Karpas-422 (cell line): ENCODE data around the gene FLYWCH2. TPM values are rescaled to one million over a fixed set of nuclear protein-coding genes. Genes with fewer than 3 reads are reported as not detected.

Experiments used
- DNase-seq: peaks from one replicate; pipeline ENCODE4 v3.0.0-alpha.2; 2015
- H2AFZ ChIP-seq: fragments of 200-600 bp; sonication (generic); 2 replicates; pipeline ENCODE4 v1.6.1; 2014; ENCODE audit warnings: antibody characterized with exemption, low read length, mixed read lengths
- H3K27ac ChIP-seq: fragments of 200-600 bp; sonication (generic); 2 replicates; pipeline ENCODE4 v1.5.1; 2014; ENCODE audit warnings: mild to moderate bottlenecking, low read length, moderate library complexity
- H3K27me3 ChIP-seq: fragments of 200-600 bp; sonication (generic); 2 replicates; pipeline ENCODE4 v1.6.1; 2014; ENCODE audit warnings: low read length, mixed read lengths
- H3K36me3 ChIP-seq: fragments of 200-600 bp; sonication (generic); 2 replicates; pipeline ENCODE4 v1.6.1; 2014; ENCODE audit warnings: low read length, mixed read lengths; ENCODE audit not compliant: insufficient read depth
- H3K4me1 ChIP-seq: fragments of 200-600 bp; sonication (generic); 2 replicates; pipeline ENCODE4 v1.6.1; 2014; ENCODE audit warnings: mild to moderate bottlenecking, low read length, mixed read lengths
- H3K4me2 ChIP-seq: fragments of 200-600 bp; sonication (generic); 2 replicates; pipeline ENCODE4 v1.6.1; 2014; ENCODE audit warnings: low read length, low read depth, mild to moderate bottlenecking; ENCODE audit not compliant: poor library complexity, severe bottlenecking
- H3K4me3 ChIP-seq: fragments of 200-600 bp; sonication (generic); 2 replicates; pipeline ENCODE4 v1.5.1; 2014; ENCODE audit warnings: mild to moderate bottlenecking, antibody characterized with exemption, low read length, mixed read lengths
- H3K79me2 ChIP-seq: fragments of 200-600 bp; sonication (generic); 2 replicates; pipeline ENCODE4 v1.6.1; 2014; ENCODE audit warnings: mild to moderate bottlenecking, low read length, mixed read lengths
- H3K9ac ChIP-seq: fragments of 200-600 bp; sonication (generic); 2 replicates; pipeline ENCODE4 v1.6.0; 2014; ENCODE audit warnings: low read length
- H3K9me2 ChIP-seq: fragments of 200-600 bp; sonication (generic), shearing (Covaris generic); replicated peaks from 2 replicates; pipeline ENCODE4 v1.6.0; 2014; ENCODE audit warnings: mild to moderate bottlenecking, low read length, moderate library complexity; ENCODE audit not compliant: insufficient read depth
- H3K9me3 ChIP-seq: fragments of 300-700, 200-600 bp; sonication (generic); 2 replicates; pipeline ENCODE4 v1.6.1; 2014; ENCODE audit warnings: low read length, mixed read lengths
- H4K20me1 ChIP-seq: fragments of 200-600 bp; sonication (generic); 2 replicates; pipeline ENCODE4 v1.6.1; 2014; ENCODE audit warnings: mild to moderate bottlenecking, antibody characterized with exemption, low read length, low read depth; ENCODE audit not compliant: insufficient read depth
- total RNA-seq: library from RNA; depleted of rRNA; stranded (reverse); fragments of >200 nt; shearing (Covaris generic); gene quantifications from 2 replicates; pipeline ENCODE4 v1.2.3, GENCODE V29; 2014; ENCODE audit warnings: low replicate concordance

Gene FLYWCH2
- total RNA-seq, 1 experiment from 2014 or later = 63.5 TPM

- Histone ChIP-seq H3K9ac (no peak overlapping the region), H3K4me2 (no peak overlapping the region), H2AFZ (no peak overlapping the region), H3K4me3 (no peak overlapping the region), H3K9me2 (no peaks in the 10 kb centered on the region), H3K36me3 (no peaks in the 10 kb centered on the region), H4K20me1 (no peaks in the 10 kb centered on the region), H3K9me3 (no peaks in the 10 kb centered on the region), H3K4me1 (peaks cover 8% of the 10 kb centered on the region), H3K27ac (no peak overlapping the region), H3K27me3 (no peaks in the 10 kb centered on the region), H3K79me2 (no peaks in the 10 kb centered on the region)
- DNase-seq = no peak
Measured at GRCh38 chr16:2840914-2841313, 42.1 kb upstream of the FLYWCH2 start.

DNA sequence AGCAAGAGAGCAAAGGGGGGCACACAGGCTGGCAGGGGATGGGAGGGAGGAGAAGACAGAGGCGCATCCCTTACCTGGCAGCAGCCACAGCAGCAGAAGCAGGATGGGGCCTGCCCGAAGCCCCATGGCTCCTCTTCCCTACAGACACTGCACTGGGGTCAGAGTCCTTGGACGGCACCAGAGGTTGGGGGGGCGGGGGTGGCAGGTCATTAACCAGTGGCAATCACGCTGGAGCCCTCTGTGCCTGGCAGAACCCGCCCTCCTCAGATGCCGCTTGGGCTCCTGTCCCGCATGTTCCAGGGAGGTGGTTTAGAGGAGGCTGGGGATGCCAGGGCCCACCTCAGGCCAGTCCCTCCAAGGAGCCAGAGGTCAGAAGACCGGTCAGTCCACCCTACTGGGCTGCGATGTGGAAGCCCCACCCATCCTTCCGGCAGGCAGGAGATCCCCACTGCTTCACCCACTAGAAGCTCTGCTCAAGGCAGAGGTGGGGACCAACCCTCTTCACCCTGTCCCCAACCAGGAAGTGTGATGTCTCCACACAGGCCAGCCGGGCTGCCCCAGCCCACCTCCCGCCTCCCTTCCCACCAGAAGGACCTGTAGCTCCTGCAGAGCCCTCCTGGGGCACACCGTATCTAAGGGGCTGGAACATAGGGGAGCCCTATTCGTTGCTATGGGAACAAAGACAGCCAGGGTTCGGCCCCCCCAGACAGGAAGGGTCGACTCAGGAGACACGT is 41.2 kb upstream of the FLYWCH2 start:
- DNase-seq = no peak
- no peak overlapping the region for H2AFZ ChIP-seq
- H3K4me3 ChIP-seq = no peak overlapping the region
- H3K9me3 ChIP-seq = no peaks in the 10 kb centered on the region
- peaks cover 8% of the 10 kb centered on the region for H3K4me1 ChIP-seq
- H3K79me2 ChIP-seq = no peaks in the 10 kb centered on the region
- H3K4me2 ChIP-seq = no peak overlapping the region
- H3K9me2 ChIP-seq = no peaks in the 10 kb centered on the region
- no peaks in the 10 kb centered on the region for H3K36me3 ChIP-seq
- no peak overlapping the region for H3K9ac ChIP-seq
- no peak overlapping the region for H3K27ac ChIP-seq
- no peaks in the 10 kb centered on the region for H3K27me3 ChIP-seq
- no peaks in the 10 kb centered on the region for H4K20me1 ChIP-seq

GRCh38 chr16:2842340-2843000 is 40.5 kb upstream of the FLYWCH2 start:
- H3K4me3 ChIP-seq = no peak overlapping the region
- no peaks in the 10 kb centered on the region for H3K36me3 ChIP-seq
- no peak overlapping the region for H3K27ac ChIP-seq
- peak; percentile 58 for DNase-seq
- H3K4me1 ChIP-seq = peaks cover 8% of the 10 kb centered on the region
- H2AFZ ChIP-seq = no peak overlapping the region
- H3K9me3 ChIP-seq = no peaks in the 10 kb centered on the region
- H4K20me1 ChIP-seq = no peaks in the 10 kb centered on the region
- H3K9me2 ChIP-seq = no peaks in the 10 kb centered on the region
- H3K27me3 ChIP-seq = no peaks in the 10 kb centered on the region
- H3K9ac ChIP-seq = no peak overlapping the region
- no peaks in the 10 kb centered on the region for H3K79me2 ChIP-seq
- H3K4me2 ChIP-seq = no peak overlapping the region

- Histone ChIP-seq H3K9ac (no peak overlapping the region), H3K36me3 (no peaks in the 10 kb centered on the region), H3K9me2 (no peaks in the 10 kb centered on the region), H3K4me1 (peaks cover 8% of the 10 kb centered on the region), H3K27me3 (no peaks in the 10 kb centered on the region), H3K79me2 (no peaks in the 10 kb centered on the region), H3K4me3 (no peak overlapping the region), H2AFZ (no peak overlapping the region), H3K27ac (no peak overlapping the region), H4K20me1 (no peaks in the 10 kb centered on the region), H3K4me2 (no peak overlapping the region), H3K9me3 (no peaks in the 10 kb centered on the region)
- no peak for DNase-seq
Measured at GRCh38 chr16:2843526-2843925, 39.5 kb upstream of the FLYWCH2 start.

GRCh38 chr16:2845116-2845515 is 37.9 kb upstream of the FLYWCH2 start:
- DNase-seq = no peak
- Histone ChIP-seq H3K4me3 (no peak overlapping the region), H3K9me3 (no peaks in the 10 kb centered on the region), H3K27me3 (no peaks in the 10 kb centered on the region), H3K4me1 (peaks cover 8% of the 10 kb centered on the region), H3K36me3 (no peaks in the 10 kb centered on the region), H4K20me1 (no peaks in the 10 kb centered on the region), H3K27ac (no peak overlapping the region), H3K9ac (no peak overlapping the region), H3K79me2 (no peaks in the 10 kb centered on the region), H3K4me2 (no peak overlapping the region), H3K9me2 (no peaks in the 10 kb centered on the region), H2AFZ (peak overlapping the region; percentile 23; the same call in 1 of the 2 replicates)

DNA sequence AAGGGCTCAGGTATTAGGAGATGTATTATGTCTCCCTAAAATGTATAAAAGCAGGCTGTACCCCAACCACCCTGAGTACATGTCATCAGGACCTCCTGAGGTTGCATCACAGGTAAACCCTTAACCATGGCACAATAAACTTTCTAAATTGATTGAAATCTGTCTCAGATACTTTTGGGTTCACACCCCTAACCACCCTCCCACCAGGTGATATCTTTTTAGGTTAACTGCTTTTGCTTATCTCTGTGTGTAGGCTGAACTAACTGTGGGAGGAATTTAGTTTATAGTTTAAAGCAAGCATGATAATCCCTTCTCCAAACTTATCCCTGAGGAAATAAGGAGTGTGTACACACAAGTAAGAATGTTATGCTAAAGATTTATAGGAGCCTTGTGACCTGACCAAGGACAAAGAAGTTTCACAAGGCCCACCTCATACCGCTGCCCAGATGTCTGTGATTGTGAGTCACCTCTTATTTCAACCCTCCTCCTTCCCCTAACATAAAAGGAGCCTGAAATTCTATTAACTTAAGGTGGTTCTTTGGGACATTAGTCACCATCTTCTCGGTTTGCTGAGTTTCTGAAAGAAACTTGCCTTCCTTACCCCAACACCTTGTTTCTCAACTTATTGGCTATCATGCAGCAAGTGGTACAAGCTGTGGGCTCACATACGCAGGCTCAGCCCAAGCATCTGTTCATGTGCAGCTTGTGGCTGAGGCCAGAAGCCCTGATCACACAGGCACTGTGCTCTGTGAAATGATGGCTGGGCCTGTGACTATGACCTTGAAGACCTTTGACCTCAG is 36.3 kb upstream of the FLYWCH2 start:
- Histone ChIP-seq H3K4me2 (no peak overlapping the region), H2AFZ (no peak overlapping the region; the same call in 1 of the 2 replicates), H3K9me2 (no peaks in the 10 kb centered on the region), H3K9ac (no peak overlapping the region), H3K4me3 (no peak overlapping the region), H3K36me3 (no peaks in the 10 kb centered on the region), H3K9me3 (no peaks in the 10 kb centered on the region), H3K79me2 (no peaks in the 10 kb centered on the region), H3K27ac (no peak overlapping the region), H3K27me3 (no peaks in the 10 kb centered on the region), H4K20me1 (no peaks in the 10 kb centered on the region), H3K4me1 (peaks cover 8% of the 10 kb centered on the region)
- no peak for DNase-seq

GRCh38 chr16:2848933-2849725 is 33.9 kb upstream of the FLYWCH2 start:
- no peak overlapping the region for H3K4me2 ChIP-seq
- H3K27me3 ChIP-seq = no peaks in the 10 kb centered on the region
- H3K36me3 ChIP-seq = no peaks in the 10 kb centered on the region
- no peaks in the 10 kb centered on the region for H4K20me1 ChIP-seq
- peaks cover under 1% of the 10 kb centered on the region for H3K9me3 ChIP-seq
- no peaks in the 10 kb centered on the region for H3K79me2 ChIP-seq
- no peak for DNase-seq
- no peak overlapping the region for H2AFZ ChIP-seq
- H3K9ac ChIP-seq = no peak overlapping the region
- H3K9me2 ChIP-seq = no peaks in the 10 kb centered on the region
- no peak overlapping the region for H3K27ac ChIP-seq
- no peak overlapping the region for H3K4me3 ChIP-seq
- peaks cover 8% of the 10 kb centered on the region for H3K4me1 ChIP-seq
